B cell (primary cell): Measurements from ENCODE around the gene PSAPL1.

ENCODE experiments used
- EZH2 ChIP-seq: IDR thresholded peaks from 2 replicates; pipeline ENCODE4 v1.6.1; 2012; ENCODE audit warnings: borderline replicate concordance, low read depth, mild to moderate bottlenecking, moderate library complexity, low read length; ENCODE audit not compliant: insufficient read depth, poor library complexity, severe bottlenecking
- TF ChIP-seq, protein P1 (sequence below): fragments of 200-600 bp; IDR thresholded peaks from one replicate; pipeline ENCODE4 v1.8.0; 2022; ENCODE audit warnings: antibody characterized with exemption, mild to moderate bottlenecking

DNA sequence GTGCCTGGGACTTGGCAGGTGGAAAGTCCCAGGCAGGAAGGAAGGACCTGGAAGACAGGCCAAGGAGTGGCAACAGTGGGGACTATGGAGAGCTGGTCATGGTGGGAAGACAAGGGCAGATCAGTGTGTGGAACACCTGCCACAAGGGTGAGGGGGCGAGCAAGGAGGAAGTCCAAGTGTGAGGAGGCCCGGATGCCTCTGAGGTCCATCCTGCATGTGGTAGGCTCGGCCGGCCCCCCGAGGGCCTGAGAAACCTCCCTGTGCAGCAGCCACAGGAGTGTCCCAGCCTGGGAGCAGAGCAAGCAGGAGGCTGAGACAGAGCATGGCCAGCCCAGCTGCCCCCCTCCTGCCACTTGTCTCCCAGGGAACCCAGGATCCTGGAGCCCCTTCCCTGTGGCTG lies 40.5 kb upstream of the PSAPL1 start:
- TF ChIP-seq, protein P1, sequence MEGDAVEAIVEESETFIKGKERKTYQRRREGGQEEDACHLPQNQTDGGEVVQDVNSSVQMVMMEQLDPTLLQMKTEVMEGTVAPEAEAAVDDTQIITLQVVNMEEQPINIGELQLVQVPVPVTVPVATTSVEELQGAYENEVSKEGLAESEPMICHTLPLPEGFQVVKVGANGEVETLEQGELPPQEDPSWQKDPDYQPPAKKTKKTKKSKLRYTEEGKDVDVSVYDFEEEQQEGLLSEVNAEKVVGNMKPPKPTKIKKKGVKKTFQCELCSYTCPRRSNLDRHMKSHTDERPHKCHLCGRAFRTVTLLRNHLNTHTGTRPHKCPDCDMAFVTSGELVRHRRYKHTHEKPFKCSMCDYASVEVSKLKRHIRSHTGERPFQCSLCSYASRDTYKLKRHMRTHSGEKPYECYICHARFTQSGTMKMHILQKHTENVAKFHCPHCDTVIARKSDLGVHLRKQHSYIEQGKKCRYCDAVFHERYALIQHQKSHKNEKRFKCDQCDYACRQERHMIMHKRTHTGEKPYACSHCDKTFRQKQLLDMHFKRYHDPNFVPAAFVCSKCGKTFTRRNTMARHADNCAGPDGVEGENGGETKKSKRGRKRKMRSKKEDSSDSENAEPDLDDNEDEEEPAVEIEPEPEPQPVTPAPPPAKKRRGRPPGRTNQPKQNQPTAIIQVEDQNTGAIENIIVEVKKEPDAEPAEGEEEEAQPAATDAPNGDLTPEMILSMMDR = no peak
- TF ChIP-seq EZH2 = no peak
